H9 (cell line): ENCODE results near the gene SRCAP. TPM values are rescaled to one million over a fixed set of nuclear protein-coding genes. Genes with fewer than 3 reads are reported as not detected.
A peak's percentile ranks its signal among the peaks of the same experiment; 100 is the strongest.

Source experiments
- DNase-seq: peaks from one replicate; pipeline ENCODE4 v3.0.0-alpha.2; 2017
- H2AFZ ChIP-seq: one replicate; pipeline ENCODE4 v1.6.1; 2013; ENCODE audit warnings: mild to moderate bottlenecking, low read length, control low read depth, moderate library complexity
- H2AK5ac ChIP-seq: 2 replicates; pipeline ENCODE4 v1.6.1; 2013; ENCODE audit warnings: low read length, control low read depth, mixed read lengths; ENCODE audit not compliant: insufficient read length
- H2BK120ac ChIP-seq: one replicate; pipeline ENCODE4 v1.6.1; 2013; ENCODE audit warnings: low read depth, mild to moderate bottlenecking, low read length, control low read depth, inconsistent platforms; ENCODE audit not compliant: poor library complexity, severe bottlenecking
- H2BK12ac ChIP-seq: 2 replicates; pipeline ENCODE4 v1.6.1; 2013; ENCODE audit warnings: low read length, control low read depth, mixed read lengths, low read depth; ENCODE audit not compliant: insufficient read length
- H2BK15ac ChIP-seq: 2 replicates; pipeline ENCODE4 v1.6.1; 2013; ENCODE audit warnings: low read depth, low read length, control low read depth
- H2BK20ac ChIP-seq: one replicate; pipeline ENCODE4 v1.6.1; 2013; ENCODE audit warnings: low read depth, mild to moderate bottlenecking, low read length, control low read depth, inconsistent platforms; ENCODE audit not compliant: poor library complexity, severe bottlenecking
- H2BK5ac ChIP-seq: 2 replicates; pipeline ENCODE4 v1.6.1; 2013; ENCODE audit warnings: low read length, control low read depth, mixed read lengths; ENCODE audit not compliant: insufficient read length
- H3K14ac ChIP-seq: 2 replicates; pipeline ENCODE4 v1.6.1; 2013; ENCODE audit warnings: low read length, control low read depth; ENCODE audit not compliant: insufficient read depth
- H3K18ac ChIP-seq: 2 replicates; pipeline ENCODE4 v1.6.1; 2013; ENCODE audit warnings: low read depth, mild to moderate bottlenecking, mixed read lengths, low read length, control low read depth; ENCODE audit not compliant: insufficient read length
- H3K23ac ChIP-seq: 2 replicates; pipeline ENCODE4 v1.6.1; 2013; ENCODE audit warnings: low read length, control low read depth, mixed read lengths, low read depth; ENCODE audit not compliant: insufficient read length
- H3K23me2 ChIP-seq: 2 replicates; pipeline ENCODE4 v1.6.1; 2013; ENCODE audit warnings: low read depth, mild to moderate bottlenecking, mixed read lengths, low read length, control low read depth; ENCODE audit not compliant: insufficient read length, poor library complexity, severe bottlenecking
- H3K27ac ChIP-seq: 2 replicates; pipeline ENCODE4 v1.5.1; 2013; ENCODE audit warnings: low read length, control low read depth, mixed read lengths, low read depth; ENCODE audit not compliant: insufficient read length
- H3K27me3 ChIP-seq: 2 replicates; pipeline ENCODE4 v1.6.1; 2013; ENCODE audit warnings: low read length, control low read depth, inconsistent platforms; ENCODE audit not compliant: insufficient read depth
- H3K4ac ChIP-seq: 2 replicates; pipeline ENCODE4 v1.6.1; 2013; ENCODE audit warnings: low read depth, mild to moderate bottlenecking, control low read depth, inconsistent platforms, low read length, moderate library complexity
- H3K4me1 ChIP-seq: 2 replicates; pipeline ENCODE4 v1.6.1; 2013; ENCODE audit warnings: low read length, control low read depth, inconsistent platforms; ENCODE audit not compliant: insufficient read depth
- H3K4me2 ChIP-seq: 2 replicates; pipeline ENCODE4 v1.6.1; 2013; ENCODE audit warnings: low read length, control low read depth, mixed read lengths; ENCODE audit not compliant: insufficient read length, insufficient read depth
- H3K56ac ChIP-seq: 2 replicates; pipeline ENCODE4 v1.6.1; 2013; ENCODE audit warnings: low read depth, mild to moderate bottlenecking, mixed read lengths, low read length, control low read depth; ENCODE audit not compliant: insufficient read length
- H3K79me1 ChIP-seq: 2 replicates; pipeline ENCODE4 v1.6.1; 2013; ENCODE audit warnings: low read depth, mild to moderate bottlenecking, moderate library complexity, low read length, control low read depth, inconsistent platforms; ENCODE audit not compliant: insufficient read depth, poor library complexity, severe bottlenecking
- H3K79me2 ChIP-seq: 2 replicates; pipeline ENCODE4 v1.6.1; 2013; ENCODE audit warnings: low read length, control low read depth, inconsistent platforms; ENCODE audit not compliant: insufficient read depth
- H3K9ac ChIP-seq: 2 replicates; pipeline ENCODE4 v1.6.1; 2013; ENCODE audit warnings: low read length, control low read depth, mixed read lengths; ENCODE audit not compliant: insufficient read length; ENCODE audit errors: extremely low read depth
- H3K9me3 ChIP-seq: one replicate; pipeline ENCODE4 v1.6.1; 2013; ENCODE audit warnings: low read depth, low read length, inconsistent platforms; ENCODE audit not compliant: control insufficient read depth
- H3T11ph ChIP-seq: one replicate; pipeline ENCODE4 v1.6.1; 2013; ENCODE audit warnings: mild to moderate bottlenecking, low read length, control low read depth, inconsistent platforms
- H4K20me1 ChIP-seq: one replicate; pipeline ENCODE4 v1.6.1; 2013; ENCODE audit not compliant: control insufficient read depth, insufficient read length, insufficient read depth
- H4K5ac ChIP-seq: 2 replicates; pipeline ENCODE4 v1.6.1; 2013; ENCODE audit warnings: low read depth, mild to moderate bottlenecking, mixed read lengths, low read length, control low read depth; ENCODE audit not compliant: insufficient read length
- H4K8ac ChIP-seq: replicated peaks from 2 replicates; pipeline ENCODE4 v1.6.1; 2013; ENCODE audit warnings: low read length, control low read depth, mixed read lengths, low read depth; ENCODE audit not compliant: insufficient read length
- H4K91ac ChIP-seq: 2 replicates; pipeline ENCODE4 v1.6.1; 2013; ENCODE audit warnings: low read depth, mild to moderate bottlenecking, moderate library complexity, mixed read lengths, low read length, control low read depth; ENCODE audit not compliant: insufficient read length
- H3K27ac Mint-ChIP-seq, 3 experiments: 2 replicates in 2 of 3; 3 replicates in 1 of 3; pipeline ENCODE4 v1.8.0; 2020 to 2021; ENCODE audit warnings: mixed read lengths in 3 of 3, mild to moderate bottlenecking in 1 of 3, moderate library complexity in 1 of 3
- H3K27me3 Mint-ChIP-seq: 2 replicates; pipeline ENCODE4 v1.8.0; 2021; ENCODE audit warnings: low read depth, mild to moderate bottlenecking, moderate library complexity, mixed read lengths
- H3K36me3 Mint-ChIP-seq, 3 experiments: 2 replicates in 2 of 3; 3 replicates in 1 of 3; pipeline ENCODE4 v1.8.0; 2020 to 2021; ENCODE audit warnings: low read depth in 3 of 3, mixed read lengths in 3 of 3; ENCODE audit not compliant: insufficient read depth in 1 of 3
- H3K4me1 Mint-ChIP-seq, 2 experiments: 2 replicates each; pipeline ENCODE4 v1.8.0; 2020; ENCODE audit warnings: mixed read lengths in 2 of 2
- H3K4me3 Mint-ChIP-seq, 2 experiments: 2 replicates in 1 of 2; 3 replicates in 1 of 2; pipeline ENCODE4 v1.8.0; 2020 to 2021; ENCODE audit warnings: mild to moderate bottlenecking in 2 of 2, mixed read lengths in 2 of 2, moderate library complexity in 1 of 2
- H3K9me3 Mint-ChIP-seq, 2 experiments: 2 replicates in 1 of 2; 3 replicates in 1 of 2; pipeline ENCODE4 v1.8.0; 2020; ENCODE audit warnings: mild to moderate bottlenecking in 2 of 2, mixed read lengths in 2 of 2, moderate library complexity in 1 of 2
- WGBS: extraction: QIAGEN DNeasy Blood & Tissue Kit; methylation state at CpG from one replicate; pipeline ENCODE4 v1.1.7; 2013; ENCODE audit warnings: missing lambda C conversion rate, low lambda C conversion rate, mixed read lengths; ENCODE audit not compliant: insufficient read length; ENCODE audit errors: extremely low coverage; 5-methylcytosine and 5-hydroxymethylcytosine counted together
- total RNA-seq: library from RNA; stranded (reverse); gene quantifications from 2 replicates; pipeline ENCODE4 v1.2.1, GENCODE V29; 2021
- TF ChIP-seq, protein P1 (sequence below): fragments of 200-600 bp; sonication (generic); conservative IDR thresholded peaks from 3 replicates; pipeline ENCODE4 v1.8.0; 2021; ENCODE audit warnings: antibody characterized with exemption, mild to moderate bottlenecking

Gene SRCAP
- total RNA-seq, 1 experiment from 2014 or later, result 63.1 TPM

DNA sequence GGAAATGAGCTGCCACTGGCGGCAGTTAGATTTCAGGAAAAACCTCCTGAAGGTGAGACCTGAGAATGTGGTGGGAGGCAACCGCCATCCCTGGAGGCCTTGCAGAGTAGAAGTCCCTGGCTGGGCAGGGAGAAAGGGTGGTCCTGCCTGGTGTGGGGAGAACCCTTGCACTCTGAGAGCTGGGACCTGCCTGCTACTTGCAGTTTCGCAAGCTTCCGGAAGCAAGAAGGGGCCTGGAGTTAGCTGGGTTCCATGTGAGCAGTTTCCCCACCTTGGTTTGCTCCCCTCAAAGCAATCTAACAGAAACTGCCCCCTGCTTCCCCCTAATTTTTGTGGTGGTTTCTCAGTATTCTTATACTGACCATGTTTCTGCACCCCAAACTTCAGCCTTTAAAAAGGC, 81.6 kb downstream of the SRCAP start:
- Histone ChIP-seq H3K79me2 (peaks cover 3% of the 10 kb centered on the region; the same call in 1 of the 2 replicates), H3T11ph (no peak overlapping the region), H3K56ac (no peak overlapping the region), H3K4me2 (no peak overlapping the region), H2BK12ac (no peak overlapping the region), H3K9me3 (no peaks in the 10 kb centered on the region), H3K23me2 (peaks cover 4% of the 10 kb centered on the region), H4K5ac (no peak overlapping the region), H2AK5ac (no peak overlapping the region), H3K79me1 (peaks cover 4% of the 10 kb centered on the region), H2BK5ac (no peak overlapping the region), H2BK15ac (no peak overlapping the region), H3K18ac (no peak overlapping the region), H2AFZ (no peak overlapping the region), H2BK20ac (no peak overlapping the region), H3K27me3 (no peaks in the 10 kb centered on the region), H3K4ac (no peak overlapping the region), H2BK120ac (no peak overlapping the region), H3K14ac (no peak overlapping the region), H3K27ac (no peak overlapping the region), H3K4me1 (no peaks in the 10 kb centered on the region), H4K20me1 (peaks cover 3% of the 10 kb centered on the region), H4K8ac (no peak overlapping the region), H3K9ac (no peak overlapping the region), H4K91ac (no peak overlapping the region), H3K23ac (no peak overlapping the region)
- peaks cover 14 to 36% (median 26%) of the 10 kb centered on the region in 3 experiments; a peak in 6 of 7 replicates for H3K36me3 Mint-ChIP-seq
- TF ChIP-seq, protein P1, sequence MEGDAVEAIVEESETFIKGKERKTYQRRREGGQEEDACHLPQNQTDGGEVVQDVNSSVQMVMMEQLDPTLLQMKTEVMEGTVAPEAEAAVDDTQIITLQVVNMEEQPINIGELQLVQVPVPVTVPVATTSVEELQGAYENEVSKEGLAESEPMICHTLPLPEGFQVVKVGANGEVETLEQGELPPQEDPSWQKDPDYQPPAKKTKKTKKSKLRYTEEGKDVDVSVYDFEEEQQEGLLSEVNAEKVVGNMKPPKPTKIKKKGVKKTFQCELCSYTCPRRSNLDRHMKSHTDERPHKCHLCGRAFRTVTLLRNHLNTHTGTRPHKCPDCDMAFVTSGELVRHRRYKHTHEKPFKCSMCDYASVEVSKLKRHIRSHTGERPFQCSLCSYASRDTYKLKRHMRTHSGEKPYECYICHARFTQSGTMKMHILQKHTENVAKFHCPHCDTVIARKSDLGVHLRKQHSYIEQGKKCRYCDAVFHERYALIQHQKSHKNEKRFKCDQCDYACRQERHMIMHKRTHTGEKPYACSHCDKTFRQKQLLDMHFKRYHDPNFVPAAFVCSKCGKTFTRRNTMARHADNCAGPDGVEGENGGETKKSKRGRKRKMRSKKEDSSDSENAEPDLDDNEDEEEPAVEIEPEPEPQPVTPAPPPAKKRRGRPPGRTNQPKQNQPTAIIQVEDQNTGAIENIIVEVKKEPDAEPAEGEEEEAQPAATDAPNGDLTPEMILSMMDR, result no peak
- DNase-seq, result no peak
- H3K9me3 Mint-ChIP-seq, result no peaks in the 10 kb centered on the region
- WGBS, result no CpG with 5 or more reads among the region's 4 CpGs
- peaks cover 3% of the 10 kb centered on the region; the same call in 1 of the 2 replicates for H3K27me3 Mint-ChIP-seq
- H3K4me3 Mint-ChIP-seq, result no peak overlapping the region
- H3K4me1 Mint-ChIP-seq, result peaks cover 18 to 29% of the 10 kb centered on the region in 2 experiments
- peak overlapping the region in 1 of 3 experiments; percentile 4; a peak in 2 of 7 replicates for H3K27ac Mint-ChIP-seq
